ENCODE data around the gene NSG1. TPM values are rescaled to one million over a fixed set of nuclear protein-coding genes. Genes with fewer than 3 reads are reported as not detected.
"Not testable (repeated sequence)": the region's sequence is repeated elsewhere in the genome, so short reads cannot be mapped to it uniquely, and the experiment has no call there.

The NSG1 gene
- total RNA-seq, 2 experiments from 2014 or later: 4.1 to 5.3 TPM

- H3K4me3 Mint-ChIP-seq: no peak overlapping the region
- H3K36me3 Mint-ChIP-seq (ENCODE audit: low read depth): peaks cover 13% of the 10 kb centered on the region
- H3K4me1 Mint-ChIP-seq: peaks cover 12% of the 10 kb centered on the region
- H3K9me3 Mint-ChIP-seq (ENCODE audit: low read depth): no peaks in the 10 kb centered on the region
- no peak for DNase-seq
- no peaks in the 10 kb centered on the region for H3K27me3 Mint-ChIP-seq
- intact Hi-C loops (cut with DNase I, micrococcal nuclease): no loop called here
- ChIA-PET POLR2A (no interaction called here), CTCF (interaction anchor here (0.5 kb wide), 1 partner anchor 20 kb away, joined by 3 read pairs; no protein-coding TSS in a partner anchor)
- no peak for ATAC-seq
- H3K27ac Mint-ChIP-seq: no peak overlapping the region
Observed at GRCh38 chr4:4413806-4414205, 26.9 kb downstream of the NSG1 start.

- H3K4me3 Mint-ChIP-seq: no peak overlapping the region
Observed at GRCh38 chr4:4415107-4415805, 28.4 kb downstream of the NSG1 start.

GRCh38 chr4:4415806-4416805 is 29.2 kb downstream of the NSG1 start:
- Mint-ChIP-seq H3K27me3 (no peaks in the 10 kb centered on the region), H3K36me3 (ENCODE audit: low read depth) (peaks cover 27% of the 10 kb centered on the region), H3K27ac (no peak overlapping the region), H3K4me3 (no peak overlapping the region), H3K4me1 (peaks cover 24% of the 10 kb centered on the region), H3K9me3 (ENCODE audit: low read depth) (no peaks in the 10 kb centered on the region)
- ATAC-seq (no peak), DNase-seq (no peak)
- CTCF ChIA-PET: interaction anchor here (1.0 to 1.8 kb wide), 3 partner anchors 7 to 1404 kb away, joined by 3 to 5 read pairs (median 4); no protein-coding TSS in a partner anchor
- intact Hi-C loops (cut with DNase I, micrococcal nuclease): no loop called here
- POLR2A ChIA-PET: no interaction called here

More at GRCh38 chr4:4415107-4415805, 28.4 kb downstream of the NSG1 start:
- intact Hi-C loops (cut with DNase I, micrococcal nuclease): no loop called here
- H3K4me1 Mint-ChIP-seq: peaks cover 24% of the 10 kb centered on the region
- H3K27ac Mint-ChIP-seq: no peak overlapping the region
- H3K27me3 Mint-ChIP-seq: no peaks in the 10 kb centered on the region
- DNase-seq: no peak
- no peaks in the 10 kb centered on the region for H3K9me3 Mint-ChIP-seq (ENCODE audit: low read depth)
- ATAC-seq: no peak
- peaks cover 22% of the 10 kb centered on the region for H3K36me3 Mint-ChIP-seq (ENCODE audit: low read depth)
- CTCF ChIA-PET: interaction anchor here (0.6 kb wide), 1 partner anchor 72 kb away, joined by 4 read pairs; no protein-coding TSS in a partner anchor
- POLR2A ChIA-PET: no interaction called here

- Mint-ChIP-seq H3K36me3 (ENCODE audit: low read depth) (peaks cover 30% of the 10 kb centered on the region), H3K9me3 (ENCODE audit: low read depth) (no peaks in the 10 kb centered on the region), H3K27me3 (no peaks in the 10 kb centered on the region), H3K4me3 (no peak overlapping the region), H3K27ac (no peak overlapping the region), H3K4me1 (peaks cover 24% of the 10 kb centered on the region)
- DNase-seq (no peak), ATAC-seq (no peak)
- POLR2A ChIA-PET: no interaction called here
- intact Hi-C loops (cut with DNase I, micrococcal nuclease): no loop called here
- CTCF ChIA-PET: interaction anchor here (1.0 to 1.8 kb wide), 2 partner anchors 8 to 1403 kb away, joined by 3 to 5 read pairs; no protein-coding TSS in a partner anchor
Observed at GRCh38 chr4:4416981-4417380, 30.1 kb downstream of the NSG1 start.

GRCh38 chr4:4417886-4418285 is 31.0 kb downstream of the NSG1 start:
- H3K27ac Mint-ChIP-seq: no peak overlapping the region

GRCh38 chr4:4418676-4419390 is 31.9 kb downstream of the NSG1 start:
- Mint-ChIP-seq H3K36me3 (ENCODE audit: low read depth) (peaks cover 30% of the 10 kb centered on the region), H3K27me3 (no peaks in the 10 kb centered on the region), H3K4me3 (no peak overlapping the region), H3K27ac (peak overlapping the region; percentile 34), H3K9me3 (ENCODE audit: low read depth) (no peaks in the 10 kb centered on the region), H3K4me1 (peaks cover 24% of the 10 kb centered on the region)
- CTCF ChIA-PET: interaction anchor here (1.2 to 1.9 kb wide), 2 partner anchors 10 to 34 kb away, joined by 4 to 5 read pairs; no protein-coding TSS in a partner anchor
- peak; percentile 47 for DNase-seq
- POLR2A ChIA-PET: no interaction called here
- peak; percentile 76 for ATAC-seq
- intact Hi-C loops (cut with DNase I, micrococcal nuclease): no loop called here

More at GRCh38 chr4:4417886-4418285, 31.0 kb downstream of the NSG1 start:
- CTCF ChIA-PET: interaction anchor here (0.7 to 1.8 kb wide), 3 partner anchors 9 to 50 kb away, joined by 4 to 5 read pairs (median 4); no protein-coding TSS in a partner anchor
- Mint-ChIP-seq H3K27me3 (no peaks in the 10 kb centered on the region), H3K4me3 (no peak overlapping the region), H3K36me3 (ENCODE audit: low read depth) (peaks cover 30% of the 10 kb centered on the region), H3K4me1 (peaks cover 24% of the 10 kb centered on the region), H3K9me3 (ENCODE audit: low read depth) (no peaks in the 10 kb centered on the region)
- POLR2A ChIA-PET: no interaction called here
- ATAC-seq (peak; percentile 45), DNase-seq (no peak)
- intact Hi-C loops (cut with DNase I, micrococcal nuclease): no loop called here

- no peak overlapping the region for H3K4me3 Mint-ChIP-seq
- ChIA-PET POLR2A (no interaction called here), CTCF (interaction anchor here (1.1 to 1.9 kb wide), 2 partner anchors 9 to 11 kb away, joined by 5 read pairs; no protein-coding TSS in a partner anchor)
- intact Hi-C loops (cut with DNase I, micrococcal nuclease): no loop called here
- no peaks in the 10 kb centered on the region for H3K9me3 Mint-ChIP-seq (ENCODE audit: low read depth)
- H3K27me3 Mint-ChIP-seq: no peaks in the 10 kb centered on the region
- H3K27ac Mint-ChIP-seq: no peak overlapping the region
- DNase-seq: no peak
- peaks cover 30% of the 10 kb centered on the region for H3K36me3 Mint-ChIP-seq (ENCODE audit: low read depth)
- ATAC-seq: no peak
- H3K4me1 Mint-ChIP-seq: peaks cover 24% of the 10 kb centered on the region
Observed at GRCh38 chr4:4419896-4420295, 33.0 kb downstream of the NSG1 start.

GRCh38 chr4:4420421-4420820 is 33.5 kb downstream of the NSG1 start:
- POLR2A ChIA-PET: no interaction called here
- no peaks in the 10 kb centered on the region for H3K9me3 Mint-ChIP-seq (ENCODE audit: low read depth)
- CTCF ChIA-PET: interaction anchor here (0.7 to 1.1 kb wide), 2 partner anchors 10 to 15 kb away, joined by 3 to 5 read pairs; no protein-coding TSS in a partner anchor
- no peak for DNase-seq
- H3K36me3 Mint-ChIP-seq (ENCODE audit: low read depth): peaks cover 30% of the 10 kb centered on the region
- H3K27ac Mint-ChIP-seq: no peak overlapping the region
- H3K4me3 Mint-ChIP-seq: no peak overlapping the region
- no peak for ATAC-seq
- intact Hi-C loops (cut with DNase I, micrococcal nuclease): no loop called here
- H3K4me1 Mint-ChIP-seq: peaks cover 24% of the 10 kb centered on the region
- H3K27me3 Mint-ChIP-seq: no peaks in the 10 kb centered on the region

- Mint-ChIP-seq H3K36me3 (ENCODE audit: low read depth) (peaks cover 24% of the 10 kb centered on the region), H3K27ac (no peak overlapping the region), H3K4me3 (no peak overlapping the region), H3K4me1 (peaks cover 24% of the 10 kb centered on the region), H3K27me3 (no peaks in the 10 kb centered on the region), H3K9me3 (ENCODE audit: low read depth) (no peaks in the 10 kb centered on the region)
- DNase-seq (no peak), ATAC-seq (no peak)
- ChIA-PET CTCF (interaction anchor here (0.7 to 1.1 kb wide), 2 partner anchors 10 to 146 kb away, joined by 3 read pairs; no protein-coding TSS in a partner anchor), POLR2A (interaction anchor here (0.6 kb wide), 1 partner anchor 609 kb away, joined by 6 read pairs; no protein-coding TSS in a partner anchor)
- intact Hi-C loops (cut with DNase I, micrococcal nuclease): no loop called here
Observed at GRCh38 chr4:4421356-4421755, 34.5 kb downstream of the NSG1 start.

GRCh38 chr4:4422117-4422516 is 35.2 kb downstream of the NSG1 start:
- POLR2A ChIA-PET; H3K27me3 Mint-ChIP-seq; ATAC-seq; DNase-seq; H3K27ac Mint-ChIP-seq; intact Hi-C loops (cut with DNase I, micrococcal nuclease); H3K4me3 Mint-ChIP-seq; H3K9me3 Mint-ChIP-seq (ENCODE audit: low read depth): not testable (repeated sequence)
- H3K36me3 Mint-ChIP-seq (ENCODE audit: low read depth): peaks cover 25% of the 10 kb centered on the region
- CTCF ChIA-PET: interaction anchor here (0.7 to 1.1 kb wide), 2 partner anchors 9 to 146 kb away, joined by 3 read pairs; no protein-coding TSS in a partner anchor
- peaks cover 24% of the 10 kb centered on the region for H3K4me1 Mint-ChIP-seq
